Thoracic aorta (tissue), 2 donors: ENCODE data around the gene LDLRAD4. TPM values are rescaled to one million over a fixed set of nuclear protein-coding genes. Genes with fewer than 3 reads are reported as not detected.

Experiments
- ATAC-seq: fragments of 150-250 bp; one replicate; pipeline ENCODE4 v1.8.0; 2017; ENCODE audit warnings: low read depth; ENCODE audit not compliant: insufficient number of reproducible peaks, low FRiP score
- DNase-seq: peaks from one replicate; pipeline ENCODE4 v3.0.0-alpha.2; 2020; ENCODE audit warnings: low spot score
- H3K27ac ChIP-seq, 2 donors: fragments of 200-600 bp; sonication (generic); 1 replicate in 1 of 2; 2 replicates in 1 of 2; pipeline ENCODE4 v1.5.1; 2016; ENCODE audit warnings: mild to moderate bottlenecking in 2 of 2, moderate library complexity in 2 of 2
- H3K27me3 ChIP-seq: fragments of 200-600 bp; sonication (generic); replicated peaks from 2 replicates; pipeline ENCODE4 v1.6.0; 2016; ENCODE audit warnings: mild to moderate bottlenecking; ENCODE audit not compliant: insufficient read depth
- H3K36me3 ChIP-seq: fragments of 200-600 bp; sonication (generic); one replicate; pipeline ENCODE4 v1.5.1; 2016
- H3K4me1 ChIP-seq, 2 donors: fragments of 200-600 bp; sonication (generic); 1 replicate in 1 of 2; 2 replicates in 1 of 2; pipeline versions ENCODE4 v1.5.1 to v1.6.0; 2016; ENCODE audit warnings: low read depth in 2 of 2, mild to moderate bottlenecking in 1 of 2; ENCODE audit not compliant: control insufficient read depth in 1 of 2
- H3K4me3 ChIP-seq: fragments of 200-600 bp; sonication (generic); 2 replicates; pipeline ENCODE4 v1.5.1; 2016; ENCODE audit warnings: mild to moderate bottlenecking
- H3K9me3 ChIP-seq: fragments of 200-600 bp; sonication (generic); 2 replicates; pipeline ENCODE4 v1.5.1; 2016
- total RNA-seq, 2 donors: library from RNA; depleted of rRNA; stranded (reverse); fragments of >200 nt; gene quantifications; one replicate each; pipeline versions ENCODE4 v1.1.0 to v1.2.3, GENCODE V29; 2016
- TF ChIP-seq, protein P1 (sequence below): fragments of 200-600 bp; sonication (generic); IDR thresholded peaks from one replicate; pipeline ENCODE4 v1.5.1; 2019; ENCODE audit warnings: antibody characterized with exemption

The LDLRAD4 gene
- total RNA-seq, 2 donors from 2014 or later: 98.4 to 135 TPM

DNA sequence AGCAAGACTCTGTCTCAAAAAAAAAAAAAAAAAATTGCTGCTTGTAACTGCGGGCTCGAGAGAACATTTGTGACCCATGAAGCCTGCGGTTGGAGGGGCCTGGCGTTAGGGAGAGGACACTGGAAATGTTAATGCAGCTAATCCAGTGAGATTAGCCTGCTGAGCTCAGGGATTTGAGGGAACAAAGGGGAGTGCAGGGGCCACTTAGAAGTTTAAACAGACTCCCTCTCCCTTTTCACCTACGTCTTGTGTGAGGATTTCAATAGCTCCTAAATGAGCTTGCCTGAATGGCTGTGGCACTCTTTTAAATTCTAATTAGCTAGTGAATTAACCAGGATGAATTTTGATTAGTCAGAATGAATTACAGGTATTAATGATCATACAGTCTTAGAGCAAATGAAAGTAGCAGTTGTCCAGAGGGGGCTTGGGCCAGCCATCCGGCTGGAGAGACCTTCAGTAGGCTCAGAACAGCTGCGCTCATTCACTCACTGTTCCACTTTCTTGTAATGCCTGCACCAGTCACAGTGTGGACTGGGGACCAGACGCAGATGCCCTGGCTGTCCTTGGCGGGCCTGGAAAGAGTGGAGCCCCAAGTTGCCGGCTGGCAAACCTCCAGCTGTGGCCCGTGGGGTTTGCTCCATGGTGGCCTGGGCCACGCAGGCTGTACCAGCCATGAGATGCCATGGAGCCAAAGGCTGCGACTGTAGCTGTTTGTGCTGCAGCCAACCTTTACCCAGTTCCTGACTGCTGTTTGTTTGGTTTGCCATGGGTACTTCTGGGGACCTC, 20.8 kb downstream of the LDLRAD4 start:
- ATAC-seq (no peak), DNase-seq (no peak)
- Histone ChIP-seq H3K4me1 (peaks cover 6 to 25% of the 10 kb centered on the region in 2 donors), H3K36me3 (no peaks in the 10 kb centered on the region), H3K9me3 (no peaks in the 10 kb centered on the region), H3K4me3 (no peak overlapping the region), H3K27ac (no peak overlapping the region), H3K27me3 (no peaks in the 10 kb centered on the region)
- TF ChIP-seq, protein P1, sequence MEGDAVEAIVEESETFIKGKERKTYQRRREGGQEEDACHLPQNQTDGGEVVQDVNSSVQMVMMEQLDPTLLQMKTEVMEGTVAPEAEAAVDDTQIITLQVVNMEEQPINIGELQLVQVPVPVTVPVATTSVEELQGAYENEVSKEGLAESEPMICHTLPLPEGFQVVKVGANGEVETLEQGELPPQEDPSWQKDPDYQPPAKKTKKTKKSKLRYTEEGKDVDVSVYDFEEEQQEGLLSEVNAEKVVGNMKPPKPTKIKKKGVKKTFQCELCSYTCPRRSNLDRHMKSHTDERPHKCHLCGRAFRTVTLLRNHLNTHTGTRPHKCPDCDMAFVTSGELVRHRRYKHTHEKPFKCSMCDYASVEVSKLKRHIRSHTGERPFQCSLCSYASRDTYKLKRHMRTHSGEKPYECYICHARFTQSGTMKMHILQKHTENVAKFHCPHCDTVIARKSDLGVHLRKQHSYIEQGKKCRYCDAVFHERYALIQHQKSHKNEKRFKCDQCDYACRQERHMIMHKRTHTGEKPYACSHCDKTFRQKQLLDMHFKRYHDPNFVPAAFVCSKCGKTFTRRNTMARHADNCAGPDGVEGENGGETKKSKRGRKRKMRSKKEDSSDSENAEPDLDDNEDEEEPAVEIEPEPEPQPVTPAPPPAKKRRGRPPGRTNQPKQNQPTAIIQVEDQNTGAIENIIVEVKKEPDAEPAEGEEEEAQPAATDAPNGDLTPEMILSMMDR: no peak

DNA sequence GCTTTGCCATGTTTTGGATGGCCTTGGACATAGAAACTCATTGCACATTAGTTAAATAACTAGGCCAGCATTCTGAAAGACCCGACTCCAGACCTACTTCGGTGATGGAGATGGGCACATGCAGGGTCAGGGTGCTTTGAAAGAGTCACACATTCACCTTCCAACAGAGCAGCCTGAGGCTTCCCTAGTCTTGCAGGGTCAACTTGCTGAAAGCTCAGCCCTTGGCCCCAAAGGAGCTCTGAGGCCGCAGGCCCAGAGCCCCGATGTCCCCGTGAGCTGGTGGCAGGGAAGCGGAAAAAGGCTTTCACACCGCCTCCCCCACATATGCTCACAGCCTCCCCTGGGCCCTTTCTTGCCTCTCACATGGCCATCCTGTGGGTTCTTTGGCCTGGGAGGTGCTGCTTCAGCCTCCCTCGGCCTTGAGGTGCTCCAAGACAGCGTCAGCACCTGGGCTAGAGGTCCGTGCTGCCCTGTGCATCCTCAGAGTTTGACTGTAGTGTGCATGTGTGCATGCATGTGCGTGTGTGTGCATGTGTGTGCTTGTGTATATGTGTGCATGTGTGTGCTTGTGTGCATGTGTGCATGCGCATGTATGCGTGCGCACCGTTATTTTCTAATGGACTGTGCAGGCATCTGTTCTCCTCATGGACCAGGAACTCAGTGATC, 21.6 kb downstream of the LDLRAD4 start:
- TF ChIP-seq, protein P1: no peak
- ATAC-seq (no peak), DNase-seq (no peak)
- H3K36me3 ChIP-seq: no peaks in the 10 kb centered on the region
- no peaks in the 10 kb centered on the region for H3K9me3 ChIP-seq
- H3K27ac ChIP-seq: no peak overlapping the region
- H3K4me1 ChIP-seq: peaks cover 6 to 25% of the 10 kb centered on the region in 2 donors
- H3K4me3 ChIP-seq: no peak overlapping the region
- no peaks in the 10 kb centered on the region for H3K27me3 ChIP-seq

DNA sequence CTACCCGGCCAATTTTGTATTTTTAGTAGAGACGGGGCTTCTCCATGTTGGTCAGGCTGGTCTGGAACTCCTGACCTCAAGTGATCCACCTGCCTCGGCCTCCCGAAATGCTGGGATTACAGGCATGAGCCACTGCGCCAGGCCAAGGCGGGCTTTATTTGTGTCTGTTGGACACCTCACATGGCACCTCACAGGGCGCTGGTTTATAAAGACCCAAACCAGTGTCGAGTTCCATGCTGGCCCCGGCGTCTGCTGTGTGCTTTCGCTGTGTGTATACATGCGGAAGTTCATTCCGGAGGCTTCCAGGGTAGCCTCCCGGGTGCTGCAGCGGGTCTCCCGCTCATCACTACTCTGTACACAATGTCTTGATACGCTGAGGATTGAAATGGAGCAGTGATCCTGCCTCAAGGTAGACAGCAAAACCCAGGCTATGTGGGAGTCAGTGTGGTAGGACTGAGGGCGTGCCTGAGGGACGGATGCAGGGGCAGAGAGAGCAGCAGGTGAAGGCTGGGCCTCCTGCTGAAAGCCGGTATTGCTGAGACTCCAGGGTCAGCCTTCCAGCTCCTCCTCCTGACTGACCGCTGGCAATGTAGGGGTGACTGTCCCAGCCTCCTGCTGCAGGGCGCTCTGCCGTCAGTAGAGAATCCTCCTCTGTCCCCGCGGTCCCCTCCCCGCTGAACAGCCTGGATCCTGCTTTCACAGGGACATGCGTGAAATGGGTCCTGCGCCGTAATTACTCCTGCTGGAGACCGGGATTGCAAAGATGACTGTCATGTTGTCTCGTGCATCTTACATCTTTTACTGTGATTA, 22.7 kb downstream of the LDLRAD4 start:
- no peak for ATAC-seq
- TF ChIP-seq, protein P1: no peak
- H3K4me1 ChIP-seq: peaks cover 5 to 14% of the 10 kb centered on the region in 2 donors
- no peak for DNase-seq
- no peaks in the 10 kb centered on the region for H3K36me3 ChIP-seq
- H3K9me3 ChIP-seq: no peaks in the 10 kb centered on the region
- H3K27me3 ChIP-seq: no peaks in the 10 kb centered on the region
- H3K27ac ChIP-seq: no peak overlapping the region
- H3K4me3 ChIP-seq: no peak overlapping the region

DNA sequence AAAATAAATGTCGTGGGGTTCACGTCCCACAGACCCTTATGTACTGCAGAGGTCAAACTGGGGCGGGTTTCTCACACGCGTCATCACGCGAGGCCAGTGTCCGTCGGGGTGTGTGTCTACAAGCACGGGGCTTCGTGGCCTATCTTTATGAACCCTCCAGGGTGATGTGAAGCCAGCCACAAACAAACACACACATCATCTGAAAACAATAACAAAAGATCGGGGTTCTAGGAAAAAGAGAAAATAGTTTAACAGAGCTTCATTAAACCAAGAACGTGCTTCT, 23.3 kb downstream of the LDLRAD4 start:
- Histone ChIP-seq H3K9me3 (no peaks in the 10 kb centered on the region), H3K27ac (no peak overlapping the region), H3K27me3 (no peaks in the 10 kb centered on the region), H3K4me1 (peaks cover under 1 to 9% of the 10 kb centered on the region in 2 donors), H3K36me3 (no peaks in the 10 kb centered on the region), H3K4me3 (no peak overlapping the region)
- ATAC-seq: no peak
- TF ChIP-seq, protein P1: no peak
- no peak for DNase-seq

DNA sequence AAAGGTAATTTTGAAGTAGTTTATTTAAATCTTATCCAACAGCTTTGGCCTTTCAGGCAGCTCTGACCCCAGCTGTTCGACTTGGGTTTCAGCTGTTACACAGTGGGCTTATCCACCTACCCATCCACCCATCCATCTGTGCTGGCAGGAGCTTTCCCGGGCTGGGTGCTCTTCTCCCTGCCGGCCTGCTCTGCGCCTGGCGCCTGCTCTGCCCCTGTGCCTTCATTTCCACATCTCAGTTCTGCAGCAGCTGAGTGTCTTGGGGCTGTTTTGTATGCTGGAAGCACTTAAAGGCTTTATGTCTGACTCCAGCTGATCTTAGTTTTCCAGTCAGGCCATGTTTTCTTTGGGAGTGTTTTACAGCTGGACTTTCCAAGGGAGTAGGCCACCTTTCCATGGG, 24.2 kb downstream of the LDLRAD4 start:
- no peak for DNase-seq
- ATAC-seq: no peak

More for the DNA sequence above, 24.2 kb downstream of the LDLRAD4 start:
- peaks cover 0 to 6% of the 10 kb centered on the region in 2 donors for H3K4me1 ChIP-seq
- TF ChIP-seq, protein P1: no peak
- no peak overlapping the region for H3K4me3 ChIP-seq
- no peaks in the 10 kb centered on the region for H3K9me3 ChIP-seq
- H3K27me3 ChIP-seq: no peaks in the 10 kb centered on the region
- no peaks in the 10 kb centered on the region for H3K36me3 ChIP-seq
- H3K27ac ChIP-seq: no peak overlapping the region
